ENCODE data around the gene PGAP1.

- no peak for TF ChIP-seq EP300 (IDR thresholded peaks at IDR 0.05)
- no peak for TF ChIP-seq CTCF (IDR thresholded peaks at IDR 0.05)
- no peak for TF ChIP-seq POLR2A (IDR thresholded peaks at IDR 0.05)
- no peak for TF ChIP-seq POLR2AphosphoS5 (IDR thresholded peaks at IDR 0.05)
Measured at GRCh38 chr2:196891136-196891535, 35.4 kb downstream of the PGAP1 start.
